Stomach (tissue), 9 donors: ENCODE measurements around the gene ADAM12. TPM values are rescaled to one million over a fixed set of nuclear protein-coding genes. Genes with fewer than 3 reads are reported as not detected.

ENCODE experiments used
- DNase-seq, 2 donors: peaks; one replicate each; pipeline versions ENCODE4 v3.0.0 to v3.0.0-alpha.2; 2013 to 2019
- H3K27ac ChIP-seq, 5 donors: fragments of 200-600 bp in 4 of 5; sonication (generic) in 4 of 5; one replicate each; pipeline ENCODE4 v1.5.1; 2013 to 2019; ENCODE audit warnings: mild to moderate bottlenecking in 1 of 5, moderate library complexity in 1 of 5
- H3K27me3 ChIP-seq, 3 donors: fragments of 200-600 bp; sonication (generic); one replicate each; pipeline ENCODE4 v1.5.1; 2017 to 2019; ENCODE audit warnings: mixed run types in 1 of 3
- H3K36me3 ChIP-seq, 4 donors: fragments of 200-600 bp; sonication (generic); 1 replicate in 3 of 4; 2 replicates in 1 of 4; pipeline ENCODE4 v1.5.1; 2016 to 2019
- H3K4me1 ChIP-seq, 4 donors: fragments of 200-600 bp; sonication (generic); one replicate each; pipeline ENCODE4 v1.5.1; 2016 to 2019
- H3K4me3 ChIP-seq, 4 donors: fragments of 200-600 bp; sonication (generic) in 3 of 4; one replicate each; pipeline ENCODE4 v1.5.1; 2016 to 2019; ENCODE audit warnings: mild to moderate bottlenecking in 1 of 4
- H3K9me3 ChIP-seq, 4 donors: fragments of 200-600 bp; sonication (generic); one replicate each; pipeline ENCODE4 v1.5.1; 2016 to 2019
- EP300 ChIP-seq: sonication (generic); formaldehyde crosslinking; IDR thresholded peaks from one replicate; pipeline ENCODE4 v1.6.1; 2017; ENCODE audit warnings: antibody characterized with exemption
- POLR2A ChIP-seq, 4 donors: fragments of 450-650 bp; IDR thresholded peaks; one replicate each; pipeline ENCODE4 v1.6.1; 2016; ENCODE audit warnings: antibody characterized with exemption in 4 of 4, control low read depth in 2 of 4, mild to moderate bottlenecking in 1 of 4, moderate library complexity in 1 of 4
- POLR2AphosphoS5 ChIP-seq, 3 donors: sonication (generic); formaldehyde crosslinking; IDR thresholded peaks; one replicate each; pipeline ENCODE4 v1.6.1; 2016; ENCODE audit warnings: antibody characterized with exemption in 3 of 3
- WGBS, 5 donors: extraction: QIAGEN DNeasy Blood & Tissue Kit in 3 of 5; methylation state at CpG; one replicate each; pipeline versions ENCODE4 v1.1.5 to v1.1.7; 2013 to 2018; 5-methylcytosine and 5-hydroxymethylcytosine counted together
- intact Hi-C: fragments of 100-400 bp; cut with DNase I; formaldehyde crosslinking; loops from one replicate; pipeline ENCODE4 v1.15.1; 2023; ENCODE audit warnings: low total_unique reads
- polyA plus RNA-seq, 3 donors: library from polyadenylated mRNA; stranded (reverse); fragments of 200-250 nt; gene quantifications; one replicate each; pipeline ENCODE4 v1.2.3, GENCODE V29; 2013
- total RNA-seq, 5 donors: library from RNA; depleted of rRNA; stranded (reverse); fragments of >200 nt; gene quantifications; one replicate each; pipeline versions ENCODE4 v1.1.0 to v1.2.3, GENCODE V29; 2014 to 2016
- TF ChIP-seq, protein P1 (sequence below), 7 experiments: fragments of 450-650 bp in 4 of 7; fragments of 200-600 bp in 3 of 7; sonication (generic) in 3 of 7; IDR thresholded peaks; one replicate each; pipeline ENCODE4 v1.5.1; 2016 to 2019; ENCODE audit warnings: antibody characterized with exemption in 7 of 7, control low read depth in 2 of 7, mild to moderate bottlenecking in 1 of 7
- donor health status: healthy with polysubstance abuse.
- donor health status: Bipolar disorder and iron deficiency.
- donor health status: healthy.

The ADAM12 gene
- total and polyA plus RNA-seq, 8 donors = 0.03 to 6.4 (median 0.50) TPM; not detected in 3

DNA sequence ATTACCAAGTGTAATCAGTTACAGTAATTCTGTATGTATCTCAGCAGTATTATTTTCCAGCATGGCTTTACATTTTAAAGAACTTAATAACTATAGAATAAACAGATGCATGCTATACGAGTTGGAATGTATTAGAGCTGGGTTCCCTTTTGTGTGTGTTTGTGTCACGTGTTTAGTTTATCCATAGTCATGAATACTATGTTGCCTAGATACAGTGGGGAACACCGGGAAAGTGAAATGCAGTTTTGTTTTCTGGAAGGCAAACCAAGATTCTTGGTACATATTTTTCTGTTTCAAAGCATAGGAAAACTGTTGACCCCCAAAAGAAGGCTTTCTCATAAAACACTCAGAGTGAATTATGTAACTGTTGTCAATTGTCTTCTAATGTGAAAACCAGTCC, 372.9 kb downstream of the ADAM12 start:
- H3K9me3 ChIP-seq = no peaks in the 10 kb centered on the region
- H3K4me1 ChIP-seq = peaks cover 0 to 6% (median 0%) of the 10 kb centered on the region in 4 donors
- H3K4me3 ChIP-seq = no peak overlapping the region
- intact Hi-C loops = no loop called here
- H3K36me3 ChIP-seq = no peaks in the 10 kb centered on the region
- TF ChIP-seq, protein P1, sequence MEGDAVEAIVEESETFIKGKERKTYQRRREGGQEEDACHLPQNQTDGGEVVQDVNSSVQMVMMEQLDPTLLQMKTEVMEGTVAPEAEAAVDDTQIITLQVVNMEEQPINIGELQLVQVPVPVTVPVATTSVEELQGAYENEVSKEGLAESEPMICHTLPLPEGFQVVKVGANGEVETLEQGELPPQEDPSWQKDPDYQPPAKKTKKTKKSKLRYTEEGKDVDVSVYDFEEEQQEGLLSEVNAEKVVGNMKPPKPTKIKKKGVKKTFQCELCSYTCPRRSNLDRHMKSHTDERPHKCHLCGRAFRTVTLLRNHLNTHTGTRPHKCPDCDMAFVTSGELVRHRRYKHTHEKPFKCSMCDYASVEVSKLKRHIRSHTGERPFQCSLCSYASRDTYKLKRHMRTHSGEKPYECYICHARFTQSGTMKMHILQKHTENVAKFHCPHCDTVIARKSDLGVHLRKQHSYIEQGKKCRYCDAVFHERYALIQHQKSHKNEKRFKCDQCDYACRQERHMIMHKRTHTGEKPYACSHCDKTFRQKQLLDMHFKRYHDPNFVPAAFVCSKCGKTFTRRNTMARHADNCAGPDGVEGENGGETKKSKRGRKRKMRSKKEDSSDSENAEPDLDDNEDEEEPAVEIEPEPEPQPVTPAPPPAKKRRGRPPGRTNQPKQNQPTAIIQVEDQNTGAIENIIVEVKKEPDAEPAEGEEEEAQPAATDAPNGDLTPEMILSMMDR (IDR thresholded peaks at IDR 0.05) = no peak
- no peak for TF ChIP-seq POLR2A (IDR thresholded peaks at IDR 0.05)
- TF ChIP-seq EP300 = no peak
- TF ChIP-seq POLR2AphosphoS5 (IDR thresholded peaks at IDR 0.05) = no peak
- WGBS, 5 donors = 58 to 75% (median 62%) methylated on average over 3 of the region's 3 CpGs
- H3K27me3 ChIP-seq = no peaks in the 10 kb centered on the region
- peak in 1 of 2 donors; percentile 19 for DNase-seq
- no peak overlapping the region for H3K27ac ChIP-seq

DNA sequence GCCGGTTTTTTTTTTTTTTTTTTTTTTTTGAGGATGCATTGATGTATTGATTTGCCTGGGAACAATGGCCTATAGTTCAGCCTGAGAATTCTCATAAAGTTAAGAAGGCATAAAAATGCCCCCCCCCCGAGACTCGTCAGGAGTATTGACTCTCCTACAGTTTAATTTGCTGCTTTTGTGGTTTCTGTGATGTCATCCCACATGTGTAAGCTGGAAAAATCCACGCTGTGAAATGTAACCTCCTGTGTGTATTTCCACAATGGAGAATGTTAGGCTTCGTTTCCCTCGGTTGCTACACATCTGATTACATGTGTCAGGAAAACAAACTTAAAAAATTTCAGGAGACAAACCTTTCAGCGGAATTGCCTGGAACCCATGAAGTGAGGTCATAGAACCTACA, 374.0 kb downstream of the ADAM12 start:
- Histone ChIP-seq H3K9me3 (no peaks in the 10 kb centered on the region), H3K36me3 (peaks cover 0 to 7% (median 3%) of the 10 kb centered on the region in 4 donors), H3K4me1 (peaks cover 0 to 6% (median 0%) of the 10 kb centered on the region in 4 donors), H3K27me3 (no peaks in the 10 kb centered on the region), H3K4me3 (no peak overlapping the region), H3K27ac (no peak overlapping the region)
- 44 to 78% (median 64%) methylated on average over 7 of the region's 7 CpGs for WGBS, 5 donors
- TF ChIP-seq, protein P1 (IDR thresholded peaks at IDR 0.05) = no peak
- TF ChIP-seq EP300 (no peak), POLR2A (IDR thresholded peaks at IDR 0.05) (no peak), POLR2AphosphoS5 (IDR thresholded peaks at IDR 0.05) (no peak)
- intact Hi-C loops = no loop called here
- DNase-seq = peak in 1 of 2 donors; percentile 9

DNA sequence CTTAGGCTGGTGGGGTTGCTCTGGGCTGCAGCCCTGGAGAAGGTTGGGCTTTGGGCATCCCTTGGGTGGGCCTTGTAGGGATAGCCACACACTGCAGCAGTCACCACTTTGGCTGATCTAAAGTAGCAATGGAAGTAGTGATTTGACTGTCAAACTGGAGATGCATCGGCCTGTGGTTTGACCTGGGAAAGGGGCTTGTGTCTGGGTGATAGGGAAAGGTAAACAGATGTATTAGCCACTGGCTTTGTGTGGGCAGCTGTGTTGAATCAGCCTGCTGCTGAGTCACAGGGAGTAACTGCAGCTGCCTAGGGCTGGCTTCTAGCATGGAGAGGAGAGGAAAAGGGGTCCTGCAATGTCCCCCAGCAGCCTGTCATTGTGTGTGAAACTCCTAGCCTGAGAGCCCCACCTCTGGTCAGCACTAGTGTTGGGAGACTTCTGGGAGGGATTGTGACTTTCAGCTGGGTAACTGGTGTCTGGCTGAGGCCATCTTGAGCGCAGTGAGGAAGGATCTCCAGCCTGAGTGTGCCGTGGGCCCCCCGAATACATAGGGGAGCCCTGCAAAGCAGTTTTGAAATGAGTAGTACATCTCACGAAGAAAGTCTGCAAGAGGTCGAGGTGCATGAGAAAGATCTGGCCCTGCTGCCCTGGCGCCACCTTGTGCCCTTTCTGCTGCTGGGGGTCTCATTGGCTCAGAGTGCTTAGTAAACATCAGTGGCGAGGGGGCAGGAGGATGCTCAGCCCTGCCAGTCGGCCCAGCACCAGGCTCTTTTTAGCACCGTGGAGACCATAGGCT, 374.6 kb downstream of the ADAM12 start:
- H3K27me3 ChIP-seq = no peaks in the 10 kb centered on the region
- intact Hi-C loops = no loop called here
- peak in 1 of 2 donors; percentile 39 for DNase-seq
- H3K27ac ChIP-seq = no peak overlapping the region
- WGBS, 5 donors = 54 to 70% (median 59%) methylated on average over 10 of the region's 10 CpGs
- peaks cover 0 to 13% (median 3%) of the 10 kb centered on the region in 4 donors for H3K36me3 ChIP-seq
- TF ChIP-seq EP300 (no peak), POLR2AphosphoS5 (IDR thresholded peaks at IDR 0.05) (peak in 1 of 3 donors; percentile 7)
- peaks cover 0 to 6% (median 0%) of the 10 kb centered on the region in 4 donors for H3K4me1 ChIP-seq
- no peaks in the 10 kb centered on the region for H3K9me3 ChIP-seq
- H3K4me3 ChIP-seq = no peak overlapping the region

DNA sequence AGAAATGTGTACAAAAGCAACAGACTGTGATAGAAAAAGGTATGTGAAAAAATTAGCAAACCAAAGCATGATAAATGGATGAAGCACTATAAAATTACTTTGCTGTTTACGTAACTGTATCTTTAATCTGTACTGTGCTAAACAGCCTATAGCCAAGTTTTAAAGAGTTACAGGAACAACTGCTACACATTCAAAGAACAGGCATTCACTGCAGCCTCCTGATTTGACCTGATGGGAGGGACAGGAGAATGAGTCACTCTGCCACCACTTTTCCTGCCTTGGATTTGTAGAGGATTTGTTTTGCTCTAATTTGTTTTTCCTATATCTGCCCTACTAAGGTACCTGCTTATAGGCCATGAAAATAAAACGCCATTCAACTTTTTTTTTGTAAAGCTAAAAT, 375.8 kb downstream of the ADAM12 start:
- no peak for TF ChIP-seq POLR2AphosphoS5 (IDR thresholded peaks at IDR 0.05)
- TF ChIP-seq POLR2A (IDR thresholded peaks at IDR 0.05) = no peak
- TF ChIP-seq EP300 = no peak
- TF ChIP-seq, protein P1 (IDR thresholded peaks at IDR 0.05) = no peak
- no peak for DNase-seq
- Histone ChIP-seq H3K9me3 (no peaks in the 10 kb centered on the region), H3K4me1 (peaks cover 0 to 6% (median 0%) of the 10 kb centered on the region in 4 donors), H3K36me3 (peaks cover 0 to 14% (median 3%) of the 10 kb centered on the region in 4 donors), H3K4me3 (no peak overlapping the region), H3K27me3 (no peaks in the 10 kb centered on the region), H3K27ac (no peak overlapping the region)
- 95 to 96% (median 95%) methylated on average over 2 of the region's 2 CpGs for WGBS, 5 donors
- intact Hi-C loops = no loop called here

DNA sequence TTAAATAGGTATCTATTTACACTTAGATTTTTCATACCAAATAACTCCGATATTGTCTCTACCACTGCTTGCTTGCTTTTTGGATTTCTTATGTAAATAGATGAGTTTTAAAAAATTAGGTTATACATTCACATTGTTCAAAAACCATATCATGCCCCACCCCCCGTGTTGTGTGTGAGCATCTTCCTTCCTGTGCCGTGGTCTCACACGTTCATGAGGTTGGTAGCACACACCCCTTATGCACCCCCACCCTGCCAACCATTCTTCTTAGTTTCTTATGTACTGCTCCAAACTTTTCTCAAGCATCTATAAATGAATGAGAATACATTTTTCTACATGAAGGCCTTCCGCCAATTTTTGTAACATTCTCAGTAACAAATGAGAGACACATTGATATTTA, 376.3 kb downstream of the ADAM12 start:
- H3K9me3 ChIP-seq = no peaks in the 10 kb centered on the region
- TF ChIP-seq, protein P1 (IDR thresholded peaks at IDR 0.05) = no peak
- no peak for TF ChIP-seq POLR2A (IDR thresholded peaks at IDR 0.05)
- no peak for TF ChIP-seq EP300
- no peak for TF ChIP-seq POLR2AphosphoS5 (IDR thresholded peaks at IDR 0.05)
- H3K27ac ChIP-seq = no peak overlapping the region
- H3K27me3 ChIP-seq = no peaks in the 10 kb centered on the region
- intact Hi-C loops = no loop called here
- H3K4me3 ChIP-seq = no peak overlapping the region
- peaks cover 0 to 14% (median 3%) of the 10 kb centered on the region in 4 donors for H3K36me3 ChIP-seq
- WGBS, 5 donors = 77 to 89% (median 84%) methylated on average over 5 of the region's 5 CpGs
- DNase-seq = no peak
- H3K4me1 ChIP-seq = peaks cover 0 to 6% (median 0%) of the 10 kb centered on the region in 4 donors
